H9 (cell line): ENCODE data around the gene PTPA. TPM values are rescaled to one million over a fixed set of nuclear protein-coding genes. Genes with fewer than 3 reads are reported as not detected.

Experiments
- DNase-seq: peaks from one replicate; pipeline ENCODE4 v3.0.0-alpha.2; 2017
- H2AFZ ChIP-seq: one replicate; pipeline ENCODE4 v1.6.1; 2013; ENCODE audit warnings: mild to moderate bottlenecking, low read length, control low read depth, moderate library complexity
- H2AK5ac ChIP-seq: 2 replicates; pipeline ENCODE4 v1.6.1; 2013; ENCODE audit warnings: low read length, control low read depth, mixed read lengths; ENCODE audit not compliant: insufficient read length
- H2BK120ac ChIP-seq: one replicate; pipeline ENCODE4 v1.6.1; 2013; ENCODE audit warnings: low read depth, mild to moderate bottlenecking, low read length, control low read depth, inconsistent platforms; ENCODE audit not compliant: poor library complexity, severe bottlenecking
- H2BK12ac ChIP-seq: 2 replicates; pipeline ENCODE4 v1.6.1; 2013; ENCODE audit warnings: low read length, control low read depth, mixed read lengths, low read depth; ENCODE audit not compliant: insufficient read length
- H2BK15ac ChIP-seq: 2 replicates; pipeline ENCODE4 v1.6.1; 2013; ENCODE audit warnings: low read depth, low read length, control low read depth
- H2BK20ac ChIP-seq: one replicate; pipeline ENCODE4 v1.6.1; 2013; ENCODE audit warnings: low read depth, mild to moderate bottlenecking, low read length, control low read depth, inconsistent platforms; ENCODE audit not compliant: poor library complexity, severe bottlenecking
- H2BK5ac ChIP-seq: 2 replicates; pipeline ENCODE4 v1.6.1; 2013; ENCODE audit warnings: low read length, control low read depth, mixed read lengths; ENCODE audit not compliant: insufficient read length
- H3K14ac ChIP-seq: 2 replicates; pipeline ENCODE4 v1.6.1; 2013; ENCODE audit warnings: low read length, control low read depth; ENCODE audit not compliant: insufficient read depth
- H3K18ac ChIP-seq: 2 replicates; pipeline ENCODE4 v1.6.1; 2013; ENCODE audit warnings: low read depth, mild to moderate bottlenecking, mixed read lengths, low read length, control low read depth; ENCODE audit not compliant: insufficient read length
- H3K23ac ChIP-seq: 2 replicates; pipeline ENCODE4 v1.6.1; 2013; ENCODE audit warnings: low read length, control low read depth, mixed read lengths, low read depth; ENCODE audit not compliant: insufficient read length
- H3K23me2 ChIP-seq: 2 replicates; pipeline ENCODE4 v1.6.1; 2013; ENCODE audit warnings: low read depth, mild to moderate bottlenecking, mixed read lengths, low read length, control low read depth; ENCODE audit not compliant: insufficient read length, poor library complexity, severe bottlenecking
- H3K27ac ChIP-seq: 2 replicates; pipeline ENCODE4 v1.5.1; 2013; ENCODE audit warnings: low read length, control low read depth, mixed read lengths, low read depth; ENCODE audit not compliant: insufficient read length
- H3K27me3 ChIP-seq: 2 replicates; pipeline ENCODE4 v1.6.1; 2013; ENCODE audit warnings: low read length, control low read depth, inconsistent platforms; ENCODE audit not compliant: insufficient read depth
- H3K4ac ChIP-seq: 2 replicates; pipeline ENCODE4 v1.6.1; 2013; ENCODE audit warnings: low read depth, mild to moderate bottlenecking, control low read depth, inconsistent platforms, low read length, moderate library complexity
- H3K4me1 ChIP-seq: 2 replicates; pipeline ENCODE4 v1.6.1; 2013; ENCODE audit warnings: low read length, control low read depth, inconsistent platforms; ENCODE audit not compliant: insufficient read depth
- H3K4me2 ChIP-seq: 2 replicates; pipeline ENCODE4 v1.6.1; 2013; ENCODE audit warnings: low read length, control low read depth, mixed read lengths; ENCODE audit not compliant: insufficient read length, insufficient read depth
- H3K56ac ChIP-seq: 2 replicates; pipeline ENCODE4 v1.6.1; 2013; ENCODE audit warnings: low read depth, mild to moderate bottlenecking, mixed read lengths, low read length, control low read depth; ENCODE audit not compliant: insufficient read length
- H3K79me1 ChIP-seq: 2 replicates; pipeline ENCODE4 v1.6.1; 2013; ENCODE audit warnings: low read depth, mild to moderate bottlenecking, moderate library complexity, low read length, control low read depth, inconsistent platforms; ENCODE audit not compliant: insufficient read depth, poor library complexity, severe bottlenecking
- H3K79me2 ChIP-seq: 2 replicates; pipeline ENCODE4 v1.6.1; 2013; ENCODE audit warnings: low read length, control low read depth, inconsistent platforms; ENCODE audit not compliant: insufficient read depth
- H3K9ac ChIP-seq: 2 replicates; pipeline ENCODE4 v1.6.1; 2013; ENCODE audit warnings: low read length, control low read depth, mixed read lengths; ENCODE audit not compliant: insufficient read length; ENCODE audit errors: extremely low read depth
- H3K9me3 ChIP-seq: one replicate; pipeline ENCODE4 v1.6.1; 2013; ENCODE audit warnings: low read depth, low read length, inconsistent platforms; ENCODE audit not compliant: control insufficient read depth
- H3T11ph ChIP-seq: one replicate; pipeline ENCODE4 v1.6.1; 2013; ENCODE audit warnings: mild to moderate bottlenecking, low read length, control low read depth, inconsistent platforms
- H4K20me1 ChIP-seq: one replicate; pipeline ENCODE4 v1.6.1; 2013; ENCODE audit not compliant: control insufficient read depth, insufficient read length, insufficient read depth
- H4K5ac ChIP-seq: 2 replicates; pipeline ENCODE4 v1.6.1; 2013; ENCODE audit warnings: low read depth, mild to moderate bottlenecking, mixed read lengths, low read length, control low read depth; ENCODE audit not compliant: insufficient read length
- H4K8ac ChIP-seq: replicated peaks from 2 replicates; pipeline ENCODE4 v1.6.1; 2013; ENCODE audit warnings: low read length, control low read depth, mixed read lengths, low read depth; ENCODE audit not compliant: insufficient read length
- H4K91ac ChIP-seq: 2 replicates; pipeline ENCODE4 v1.6.1; 2013; ENCODE audit warnings: low read depth, mild to moderate bottlenecking, moderate library complexity, mixed read lengths, low read length, control low read depth; ENCODE audit not compliant: insufficient read length
- H3K27ac Mint-ChIP-seq, 3 experiments: 2 replicates in 2 of 3; 3 replicates in 1 of 3; pipeline ENCODE4 v1.8.0; 2020 to 2021; ENCODE audit warnings: mixed read lengths in 3 of 3, mild to moderate bottlenecking in 1 of 3, moderate library complexity in 1 of 3
- H3K27me3 Mint-ChIP-seq: 2 replicates; pipeline ENCODE4 v1.8.0; 2021; ENCODE audit warnings: low read depth, mild to moderate bottlenecking, moderate library complexity, mixed read lengths
- H3K36me3 Mint-ChIP-seq, 3 experiments: 2 replicates in 2 of 3; 3 replicates in 1 of 3; pipeline ENCODE4 v1.8.0; 2020 to 2021; ENCODE audit warnings: low read depth in 3 of 3, mixed read lengths in 3 of 3; ENCODE audit not compliant: insufficient read depth in 1 of 3
- H3K4me1 Mint-ChIP-seq, 2 experiments: 2 replicates each; pipeline ENCODE4 v1.8.0; 2020; ENCODE audit warnings: mixed read lengths in 2 of 2
- H3K4me3 Mint-ChIP-seq, 2 experiments: 2 replicates in 1 of 2; 3 replicates in 1 of 2; pipeline ENCODE4 v1.8.0; 2020 to 2021; ENCODE audit warnings: mild to moderate bottlenecking in 2 of 2, mixed read lengths in 2 of 2, moderate library complexity in 1 of 2
- H3K9me3 Mint-ChIP-seq, 2 experiments: 2 replicates in 1 of 2; 3 replicates in 1 of 2; pipeline ENCODE4 v1.8.0; 2020; ENCODE audit warnings: mild to moderate bottlenecking in 2 of 2, mixed read lengths in 2 of 2, moderate library complexity in 1 of 2
- CTCF ChIP-seq: fragments of 200-600 bp; sonication (generic); conservative IDR thresholded peaks from 3 replicates; pipeline ENCODE4 v1.8.0; 2021; ENCODE audit warnings: antibody characterized with exemption, mild to moderate bottlenecking
- WGBS: extraction: QIAGEN DNeasy Blood & Tissue Kit; methylation state at CpG from one replicate; pipeline ENCODE4 v1.1.7; 2013; ENCODE audit warnings: missing lambda C conversion rate, low lambda C conversion rate, mixed read lengths; ENCODE audit not compliant: insufficient read length; ENCODE audit errors: extremely low coverage; 5-methylcytosine and 5-hydroxymethylcytosine counted together
- total RNA-seq: library from RNA; stranded (reverse); gene quantifications from 2 replicates; pipeline ENCODE4 v1.2.1, GENCODE V29; 2021

PTPA gene
- total RNA-seq, 1 experiment from 2014 or later = 145 TPM

DNA sequence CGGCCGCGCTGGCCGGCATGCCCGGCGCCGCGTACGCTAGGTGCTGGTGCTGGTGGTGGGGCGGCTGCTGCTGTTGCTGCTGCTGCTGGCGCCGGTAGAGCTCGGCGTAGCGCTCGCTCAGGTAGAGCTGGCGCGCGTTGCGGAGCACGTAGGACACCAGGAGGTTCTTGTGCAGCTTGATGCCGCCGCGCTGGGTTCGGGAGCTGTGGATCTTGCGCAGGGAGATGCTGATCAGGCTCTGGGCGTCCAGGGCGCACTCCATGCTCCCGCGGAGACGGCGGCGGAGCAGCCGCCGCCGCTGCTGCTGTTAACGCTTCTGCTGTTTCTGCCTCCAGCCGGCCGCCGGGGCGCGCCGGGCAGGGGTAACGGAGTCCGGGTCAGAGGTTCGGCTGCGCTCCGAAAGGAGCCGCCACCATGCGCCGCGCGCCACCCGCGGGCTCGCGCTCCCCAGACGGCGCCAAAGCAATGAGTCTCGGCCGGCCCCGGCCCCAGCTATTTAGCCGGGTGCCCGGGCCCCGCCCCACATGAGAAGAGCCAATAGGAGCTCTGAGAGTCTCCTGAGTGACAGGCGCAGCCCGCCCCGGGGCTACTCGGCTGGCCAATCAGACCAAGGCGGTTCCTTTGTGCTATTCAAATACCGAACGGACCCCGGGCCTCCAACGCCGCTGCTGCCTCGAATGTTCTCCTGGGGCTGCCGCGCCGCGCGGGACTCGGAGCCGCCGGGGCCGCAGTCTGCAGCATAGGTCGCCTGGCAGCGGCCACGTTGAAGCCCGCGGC, 66.8 kb downstream of the PTPA start, which contains the start of gene IER5L:
IER5L (minus strand) TSS at position 471 of the 777 bp plus-strand sequence; CDS start at position 262, 209 bp downstream.
- H3K4me3 Mint-ChIP-seq = peak within 1 kb of the TSS; percentile 66 to 86
- TF ChIP-seq CTCF = no peak
- H3K9me3 Mint-ChIP-seq = peaks cover 0 to 3% of the 10 kb centered on the region in 2 experiments; a peak in 1 of 5 replicates

More for the DNA sequence above, 66.8 kb downstream of the PTPA start, which contains the start of gene IER5L:
- Histone ChIP-seq H2BK20ac (no peak within 1 kb of the TSS), H3K4ac (no peak within 1 kb of the TSS), H2BK15ac (no peak within 1 kb of the TSS), H3K79me2 (no peaks in the 10 kb centered on the region), H3T11ph (no peak within 1 kb of the TSS), H3K9me3 (no peaks in the 10 kb centered on the region), H3K4me2 (peak within 1 kb of the TSS; percentile 93), H2AFZ (no peak within 1 kb of the TSS), H2BK12ac (no peak within 1 kb of the TSS), H2AK5ac (no peak within 1 kb of the TSS), H3K79me1 (no peaks in the 10 kb centered on the region), H3K27me3 (peaks cover 54% of the 10 kb centered on the region), H3K56ac (no peak within 1 kb of the TSS), H4K91ac (no peak within 1 kb of the TSS), H2BK5ac (no peak within 1 kb of the TSS), H3K18ac (no peak within 1 kb of the TSS), H3K9ac (no peak within 1 kb of the TSS), H4K20me1 (no peaks in the 10 kb centered on the region), H3K23me2 (peaks cover 29% of the 10 kb centered on the region), H2BK120ac (no peak within 1 kb of the TSS), H4K8ac (no peak within 1 kb of the TSS), H4K5ac (no peak within 1 kb of the TSS), H3K4me1 (no peaks in the 10 kb centered on the region; the same call in 1 of the 2 replicates), H3K14ac (no peak within 1 kb of the TSS), H3K27ac (no peak within 1 kb of the TSS), H3K23ac (no peak within 1 kb of the TSS)
- DNase-seq = peak; percentile 96
- WGBS = no CpG with 5 or more reads among the region's 90 CpGs
- Mint-ChIP-seq H3K36me3 (no peaks in the 10 kb centered on the region; a peak in 1 of 7 replicates), H3K4me1 (peaks cover 18 to 25% of the 10 kb centered on the region in 2 experiments), H3K27ac (no peak within 1 kb of the TSS), H3K27me3 (peaks cover 84% of the 10 kb centered on the region)
